Nucleus accumbens (tissue), 56 donors: Measurements from ENCODE around the gene RS1.

Source experiments
- DNase-seq, 56 donors: peaks; one replicate each; lab custom pipeline; 2025; lab: John Stamatoyannopoulos, UW

RS1 gene

GRCh38 chrX:18672008-18672407, at the start of gene RS1:
Gene RS1 (minus strand): TSS chrX:18672108. CDS start chrX:18672068, 40 bp downstream.
- no peak for DNase-seq

GRCh38 chrX:18719852-18720251, 47.9 kb upstream of the RS1 start:
- DNase-seq = no peak

DNA sequence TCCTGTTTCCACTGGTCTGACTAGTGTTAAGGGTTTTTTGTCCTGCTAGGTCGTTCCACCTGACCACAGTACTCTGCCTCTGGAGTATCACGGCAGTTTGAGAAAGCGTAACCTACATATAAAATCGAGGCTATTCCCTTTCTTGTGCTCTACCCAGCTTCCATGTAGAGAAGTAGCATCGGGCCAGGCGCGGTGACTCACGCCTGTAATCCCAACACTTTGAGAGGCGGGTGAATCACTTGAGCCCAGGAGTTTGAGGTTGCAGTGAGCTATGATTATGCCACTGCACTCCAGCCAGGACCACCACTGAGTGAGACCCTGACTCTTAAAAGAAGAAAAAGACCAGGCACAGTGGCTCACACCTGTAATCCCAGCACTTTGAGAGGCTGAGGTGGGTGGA, 43.0 kb upstream of the RS1 start:
- DNase-seq = no peak

DNA sequence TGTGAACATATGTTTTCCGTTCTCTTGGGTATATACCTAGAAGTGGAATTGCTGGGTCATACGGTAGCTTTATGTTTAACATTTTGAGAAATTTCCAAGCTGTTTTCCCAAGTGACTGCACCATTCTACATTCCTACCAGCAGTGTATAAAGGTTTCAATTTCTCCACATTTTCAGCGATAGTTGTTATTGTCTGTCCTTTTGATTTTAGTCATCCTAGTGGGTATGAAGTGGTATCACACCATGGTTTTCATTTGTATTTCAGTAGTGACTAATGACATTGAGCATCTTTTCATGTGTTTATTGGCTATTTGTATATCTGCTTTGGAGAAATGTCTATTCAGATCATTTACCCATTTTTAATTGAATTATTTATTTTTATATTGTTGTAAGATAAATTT, 37.9 kb upstream of the RS1 start:
- no peak for DNase-seq

- no peak for DNase-seq
Observed at GRCh38 chrX:18707426-18708049, 35.6 kb upstream of the RS1 start, which contains the start of gene PPEF1. Gene PPEF1 (plus strand): TSS chrX:18707645. CDS start chrX:18707781, 136 bp downstream.

DNA sequence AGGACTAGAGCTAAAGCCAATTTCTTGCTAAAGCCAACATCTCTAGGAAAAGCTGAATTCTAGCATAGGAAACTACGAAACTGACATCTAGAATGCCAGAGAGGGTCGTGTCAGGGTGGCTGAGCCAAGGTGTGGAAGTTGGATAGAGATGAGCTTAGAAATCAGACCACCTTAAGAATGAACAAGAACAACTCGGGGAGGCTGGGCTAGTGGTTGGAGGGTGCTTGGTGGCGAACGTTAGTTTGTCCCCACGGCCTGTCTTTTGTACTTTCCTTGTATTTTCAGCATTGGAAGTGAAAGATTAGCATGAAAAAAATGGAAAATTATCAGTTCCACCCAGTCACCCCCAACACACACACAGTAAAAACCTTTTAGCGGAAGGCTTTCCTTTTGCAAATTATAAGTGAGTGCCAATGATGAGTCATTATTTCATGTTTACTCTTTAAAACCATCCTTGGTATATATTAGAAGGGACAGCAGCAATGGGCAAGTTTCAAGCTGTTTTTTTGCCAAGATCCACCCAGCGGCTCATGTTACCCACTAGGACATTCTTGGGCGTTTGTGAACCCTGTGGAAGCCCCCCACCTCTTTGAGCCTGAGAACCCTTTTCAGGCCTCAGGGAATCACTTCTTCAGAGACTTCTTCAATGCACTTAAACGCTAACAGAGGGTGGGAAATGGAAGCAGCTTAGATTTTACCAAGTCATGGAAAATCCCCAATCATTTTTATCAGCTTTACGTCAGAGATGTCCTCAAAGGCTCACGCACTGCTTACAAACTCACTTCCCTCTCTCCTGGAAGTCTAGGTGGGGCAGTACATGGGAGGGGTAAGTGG, 30.7 kb upstream of the RS1 start:
- DNase-seq = no peak

DNA sequence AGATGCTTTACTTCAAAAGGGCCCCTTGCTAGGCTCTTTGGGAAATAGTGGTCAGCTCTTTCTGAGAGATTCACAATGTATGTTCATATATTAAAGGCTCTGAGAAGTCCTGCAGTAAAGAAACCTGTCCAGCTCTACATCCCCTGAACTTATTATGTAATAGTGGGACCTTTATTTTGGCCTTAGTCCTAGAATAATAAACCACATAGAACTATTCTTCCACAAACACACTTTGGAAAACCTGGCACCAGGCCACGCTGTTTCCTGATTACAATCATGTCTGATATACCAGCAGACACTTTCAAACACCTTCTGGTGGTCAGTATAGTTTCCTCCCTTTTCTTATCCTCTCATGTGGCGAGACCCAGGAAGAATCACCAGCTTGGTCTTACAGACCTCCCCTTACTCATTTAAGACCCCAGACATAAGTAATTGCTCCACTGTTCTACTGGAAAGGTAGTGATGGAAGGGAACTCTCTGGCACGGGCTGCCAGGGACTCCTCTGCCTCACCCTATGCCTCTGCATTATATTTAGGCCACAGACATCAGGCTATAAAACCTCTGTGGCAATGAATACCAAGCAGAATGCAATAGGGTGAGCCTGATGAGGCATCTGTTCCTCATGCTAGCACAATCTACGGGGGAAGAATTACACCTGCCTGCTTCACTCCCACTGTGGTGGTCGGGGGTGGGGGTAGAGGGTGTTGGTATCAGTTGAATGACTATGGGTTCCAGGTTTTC, 29.9 kb upstream of the RS1 start:
- DNase-seq = no peak

- DNase-seq = no peak
Observed at GRCh38 chrX:18698737-18699650, 27.1 kb upstream of the RS1 start.

DNA sequence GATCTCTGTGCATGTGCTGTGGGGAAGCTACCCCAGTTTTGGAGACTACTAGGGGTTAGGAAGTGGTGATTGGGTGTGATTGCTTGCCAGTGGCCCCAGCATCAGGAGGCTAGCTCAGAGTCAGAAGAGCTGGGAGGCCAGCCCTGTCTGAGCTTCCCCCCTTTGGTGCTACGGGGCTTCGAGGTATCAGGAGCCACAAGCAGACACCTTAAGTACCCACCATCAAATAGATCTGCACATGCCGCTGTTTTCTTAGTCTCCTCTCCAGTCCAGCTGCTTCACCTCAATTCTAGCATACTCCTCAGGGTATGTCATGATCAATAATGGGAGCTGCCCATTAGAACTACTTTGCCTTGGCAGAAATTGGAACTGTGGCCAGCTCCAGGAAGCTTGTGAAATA, 24.7 kb upstream of the RS1 start:
- no peak for DNase-seq

GRCh38 chrX:18692541-18692940, 20.6 kb upstream of the RS1 start:
- DNase-seq = no peak

DNA sequence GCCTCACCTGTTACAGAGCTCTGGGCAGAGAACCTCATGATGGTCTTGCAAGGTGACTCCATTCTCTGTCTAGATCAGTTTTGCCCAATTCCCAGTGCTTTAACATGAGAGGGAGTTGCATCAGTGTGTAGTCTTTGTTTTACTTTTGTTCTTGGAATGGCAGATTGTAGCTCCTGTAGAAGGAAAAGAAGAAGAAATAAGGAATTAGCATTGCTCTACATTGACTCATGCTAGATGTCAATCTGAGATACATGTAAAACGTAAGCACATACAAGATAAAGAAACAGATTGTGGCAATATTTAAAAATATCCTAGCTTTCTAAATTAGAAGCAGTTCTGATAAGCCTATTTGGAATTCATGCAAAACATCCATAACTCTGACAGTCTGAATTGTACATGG, 19.5 kb upstream of the RS1 start:
- DNase-seq = no peak

- DNase-seq = no peak
Observed at GRCh38 chrX:18687856-18688495, 16.1 kb upstream of the RS1 start.

- no peak for DNase-seq
Observed at GRCh38 chrX:18682979-18683387, 11.1 kb upstream of the RS1 start.

DNA sequence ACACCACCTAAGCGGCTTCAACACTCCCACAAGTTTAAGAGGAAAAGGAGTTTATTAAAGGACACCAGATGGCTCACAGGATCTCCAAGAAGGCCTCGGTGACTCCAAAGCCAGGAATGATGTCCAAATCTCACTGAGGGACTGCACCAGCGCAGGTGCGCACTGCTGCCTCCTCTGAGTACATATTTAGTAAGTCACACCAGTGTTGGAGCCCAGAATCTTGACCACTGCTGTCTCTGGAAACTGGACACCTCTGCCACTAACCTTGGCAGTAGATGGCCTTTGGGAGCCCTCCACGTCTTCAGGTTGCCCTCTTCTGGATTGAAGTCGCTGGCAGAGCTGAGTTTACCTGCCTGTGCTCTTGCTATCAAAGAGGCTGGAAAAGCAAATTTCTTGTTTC, 10.1 kb upstream of the RS1 start:
- no peak for DNase-seq

GRCh38 chrX:18677161-18677869, 5.4 kb upstream of the RS1 start:
- no peak for DNase-seq

- DNase-seq = peak in 1 of 56 donors; percentile 1
Observed at GRCh38 chrX:18676470-18676869, 4.6 kb upstream of the RS1 start.

DNA sequence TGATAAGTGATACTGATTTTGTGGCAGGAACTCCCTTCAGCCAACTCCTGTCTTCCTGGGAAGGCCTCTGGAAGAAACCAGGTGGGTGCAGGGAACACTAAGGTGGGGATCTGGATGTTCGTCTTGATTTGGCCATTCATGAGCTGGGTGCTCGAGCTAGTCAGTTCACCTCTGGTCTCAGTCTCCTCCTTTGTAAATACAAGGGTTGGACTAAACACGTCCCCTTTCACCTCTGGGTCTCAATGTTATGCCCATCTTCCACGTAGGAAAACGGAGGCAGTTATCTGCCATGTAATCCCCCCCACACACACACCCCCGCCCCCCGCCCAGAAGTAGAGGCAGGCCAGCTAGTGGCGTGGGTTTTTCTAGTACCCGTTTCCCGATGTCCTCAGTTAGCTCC, 4.1 kb upstream of the RS1 start:
- no peak for DNase-seq

DNA sequence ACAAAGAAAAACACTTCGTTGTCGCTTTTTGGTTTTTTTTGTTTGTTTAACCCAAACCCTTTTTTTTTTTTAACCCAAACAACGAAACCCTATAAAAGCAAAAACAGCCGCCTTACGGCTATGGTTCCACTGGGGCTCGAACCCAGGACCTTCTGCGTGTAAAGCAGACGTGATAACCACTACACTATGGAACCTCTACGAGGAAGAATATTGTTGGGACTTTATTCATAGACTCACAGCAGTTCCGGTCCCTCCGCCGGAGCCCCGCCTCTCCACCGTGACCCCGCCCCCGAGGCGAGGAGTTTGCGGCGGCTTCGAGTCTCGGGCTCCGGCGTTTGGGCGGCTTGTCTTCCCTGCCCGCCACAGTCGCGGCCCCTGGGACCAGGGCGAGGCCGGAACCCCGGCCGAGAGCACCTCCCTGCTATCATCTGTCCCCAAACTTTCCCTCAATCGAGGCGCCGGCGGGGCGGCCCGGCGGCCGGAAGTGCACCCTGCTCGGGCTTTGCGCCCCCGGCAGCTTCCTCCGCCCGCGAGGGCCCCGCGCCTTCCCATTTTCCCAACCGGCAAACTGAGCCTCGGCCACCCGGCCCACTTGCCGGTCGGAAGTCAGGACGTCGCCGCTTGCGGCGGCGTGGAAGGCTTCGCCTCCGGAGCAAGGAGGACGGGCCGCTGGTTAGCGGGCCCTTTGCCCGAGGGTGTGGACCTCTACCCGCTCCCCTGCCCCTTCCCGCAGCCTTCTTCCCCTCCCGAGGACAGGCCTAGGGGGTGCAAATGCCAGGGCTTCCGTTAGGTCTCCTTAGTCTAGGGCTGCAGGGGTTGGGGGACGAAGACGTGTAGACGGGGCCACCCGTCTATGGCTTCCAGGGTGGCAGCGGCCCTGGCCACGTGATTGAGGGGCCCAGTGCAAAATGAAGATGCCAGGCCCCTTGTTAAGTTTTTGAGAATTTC, 3.2 kb upstream of the RS1 start:
- peak; percentile 0 to 84 (median 54) for DNase-seq
